HG02852 (cell line): ENCODE results near the gene GNB3.

Source experiments
- ATAC-seq: cut with Tn5 transposase; IDR thresholded peaks from one replicate; pipeline ENCODE4 v1.9.1; 2021; ENCODE audit warnings: mild to moderate bottlenecking, moderate library complexity; ENCODE audit not compliant: unreplicated experiment

GNB3 gene

DNA sequence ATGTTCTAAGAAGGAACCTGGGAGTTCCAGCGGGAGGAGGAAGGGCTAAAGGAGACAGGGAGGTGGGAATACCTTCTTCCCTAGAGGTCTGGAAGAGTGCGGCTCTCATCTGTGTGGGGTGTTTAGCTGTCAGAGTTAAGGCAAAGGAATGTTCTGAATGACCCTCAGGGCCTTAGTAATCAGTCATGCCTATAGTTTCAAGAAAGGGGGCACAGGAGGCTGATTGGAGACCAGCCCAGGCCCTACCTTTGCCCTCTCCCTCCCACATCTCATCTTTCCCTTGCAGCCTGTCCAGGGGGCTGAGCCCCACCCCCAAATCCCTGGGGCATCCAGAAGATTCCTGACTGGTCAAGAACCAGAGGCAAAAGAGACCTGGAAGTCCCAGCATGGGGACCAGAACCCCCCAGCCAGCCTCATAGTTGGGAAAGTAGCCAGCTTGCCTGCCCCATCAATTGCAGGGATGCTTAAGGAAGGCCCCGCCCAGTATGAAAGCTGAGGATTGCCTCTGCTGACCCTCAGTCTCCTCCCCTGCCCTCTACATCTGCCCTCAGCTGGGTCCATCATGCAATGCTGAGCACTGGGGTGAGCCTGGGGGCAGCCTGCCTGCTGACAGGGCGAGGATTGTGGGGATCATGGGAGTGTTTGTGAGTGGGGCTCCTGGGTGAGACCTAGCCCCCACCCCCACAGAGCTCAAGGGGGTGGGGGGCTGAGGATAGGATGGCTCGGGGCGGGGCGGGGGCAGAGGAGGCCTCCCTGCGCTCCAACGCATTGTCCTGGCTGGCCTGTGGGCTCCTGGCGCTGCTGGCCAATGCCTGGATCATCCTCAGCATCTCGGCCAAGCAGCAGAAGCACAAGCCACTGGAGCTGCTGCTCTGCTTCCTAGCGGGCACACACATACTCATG lies 17.3 kb upstream of the GNB3 start:
- ATAC-seq: no peak

DNA sequence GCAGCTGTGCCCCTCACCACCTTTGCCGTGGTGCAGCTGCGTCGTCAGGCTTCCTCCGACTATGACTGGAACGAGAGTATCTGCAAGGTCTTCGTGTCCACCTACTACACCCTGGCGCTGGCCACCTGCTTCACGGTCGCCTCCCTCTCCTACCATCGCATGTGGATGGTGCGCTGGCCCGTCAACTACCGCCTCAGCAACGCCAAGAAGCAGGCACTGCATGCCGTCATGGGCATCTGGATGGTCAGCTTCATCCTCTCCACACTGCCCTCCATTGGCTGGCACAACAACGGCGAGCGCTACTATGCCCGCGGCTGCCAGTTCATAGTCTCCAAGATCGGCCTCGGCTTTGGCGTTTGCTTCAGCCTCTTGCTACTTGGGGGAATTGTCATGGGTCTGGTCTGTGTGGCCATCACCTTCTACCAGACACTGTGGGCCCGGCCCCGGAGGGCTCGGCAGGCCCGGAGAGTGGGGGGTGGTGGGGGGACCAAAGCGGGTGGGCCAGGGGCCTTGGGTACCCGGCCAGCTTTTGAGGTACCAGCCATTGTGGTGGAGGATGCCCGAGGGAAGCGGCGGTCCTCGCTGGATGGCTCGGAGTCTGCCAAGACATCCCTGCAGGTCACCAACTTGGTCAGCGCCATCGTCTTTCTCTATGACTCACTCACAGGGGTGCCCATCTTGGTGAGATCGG lies 16.5 kb upstream of the GNB3 start:
- no peak for ATAC-seq

DNA sequence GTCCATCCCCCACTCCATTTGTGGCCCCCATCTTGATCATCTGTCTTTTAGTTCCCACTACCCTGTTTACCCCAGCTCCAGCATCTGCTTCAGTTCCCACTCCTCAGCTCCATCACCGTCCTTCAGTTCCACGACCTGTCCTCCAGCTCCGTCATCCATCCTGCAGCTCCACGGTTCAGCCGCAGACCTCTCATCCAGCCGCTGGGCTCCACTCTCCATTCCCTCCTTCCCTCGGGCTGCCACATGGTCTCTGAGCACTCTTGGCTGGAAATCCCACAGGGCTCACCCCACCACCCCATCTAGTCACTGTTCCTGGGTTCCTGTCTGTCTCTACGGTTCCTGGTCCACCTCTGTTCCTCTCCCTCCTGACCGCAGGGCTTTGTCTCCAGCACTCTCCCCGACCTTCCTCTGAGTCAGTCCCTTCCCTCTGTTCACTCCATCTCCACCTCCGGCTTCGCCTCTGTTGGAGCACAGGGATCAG lies 15.8 kb upstream of the GNB3 start:
- ATAC-seq: no peak

DNA sequence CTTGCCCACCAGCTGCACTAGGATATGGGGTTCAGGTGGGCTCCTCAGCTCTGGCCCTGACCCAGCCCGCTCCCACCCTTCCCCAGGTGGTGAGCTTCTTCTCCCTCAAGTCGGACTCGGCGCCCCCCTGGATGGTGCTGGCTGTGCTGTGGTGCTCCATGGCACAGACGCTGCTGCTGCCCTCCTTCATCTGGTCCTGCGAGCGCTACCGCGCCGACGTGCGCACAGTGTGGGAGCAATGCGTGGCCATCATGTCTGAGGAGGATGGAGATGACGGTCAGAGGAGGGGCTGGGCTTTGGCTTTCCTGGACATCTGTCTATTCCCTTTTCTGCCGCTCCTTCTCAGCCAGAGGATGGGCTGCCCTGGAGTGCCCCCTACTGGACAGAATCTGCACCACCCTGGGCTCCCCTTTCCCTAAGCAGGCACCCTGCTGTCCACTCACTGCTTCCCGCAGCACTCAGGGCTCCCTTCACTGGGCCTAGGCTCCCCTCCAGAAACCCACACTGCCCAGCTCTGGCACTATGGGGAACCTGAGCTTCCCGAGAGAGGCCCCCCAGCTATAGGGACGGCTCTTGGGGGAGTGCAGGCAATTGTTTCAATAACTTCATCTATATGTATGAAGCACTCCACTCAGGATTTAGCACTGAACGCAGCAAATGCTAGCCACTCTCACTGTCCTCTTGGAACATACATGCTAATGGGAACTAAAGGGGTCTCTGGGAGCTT lies 15.2 kb upstream of the GNB3 start:
- ATAC-seq: no peak

DNA sequence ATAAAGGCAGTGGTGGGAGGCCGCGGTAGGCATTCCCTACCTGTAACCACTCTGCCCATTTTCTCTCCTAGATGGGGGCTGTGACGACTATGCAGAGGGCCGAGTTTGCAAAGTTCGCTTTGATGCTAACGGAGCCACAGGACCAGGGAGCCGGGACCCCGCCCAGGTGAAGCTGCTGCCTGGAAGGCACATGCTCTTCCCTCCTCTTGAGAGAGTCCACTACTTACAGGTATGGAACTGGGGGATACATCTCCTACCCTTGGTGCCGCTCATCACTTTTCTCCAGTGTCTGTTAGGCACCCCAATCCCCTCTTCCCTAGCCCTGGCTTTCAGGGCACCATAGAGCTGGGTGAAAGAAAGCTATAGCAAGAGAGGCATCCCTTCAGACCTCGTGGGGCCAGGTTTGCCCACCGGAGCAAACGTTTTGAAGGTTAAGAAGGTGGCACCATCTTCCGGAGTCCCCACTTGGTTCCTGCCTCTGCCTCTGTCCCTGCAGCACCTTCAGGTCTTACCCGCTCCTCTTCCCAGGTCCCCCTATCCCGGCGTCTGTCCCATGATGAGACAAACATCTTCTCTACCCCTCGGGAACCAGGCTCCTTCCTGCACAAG lies 14.5 kb upstream of the GNB3 start:
- no peak for ATAC-seq

DNA sequence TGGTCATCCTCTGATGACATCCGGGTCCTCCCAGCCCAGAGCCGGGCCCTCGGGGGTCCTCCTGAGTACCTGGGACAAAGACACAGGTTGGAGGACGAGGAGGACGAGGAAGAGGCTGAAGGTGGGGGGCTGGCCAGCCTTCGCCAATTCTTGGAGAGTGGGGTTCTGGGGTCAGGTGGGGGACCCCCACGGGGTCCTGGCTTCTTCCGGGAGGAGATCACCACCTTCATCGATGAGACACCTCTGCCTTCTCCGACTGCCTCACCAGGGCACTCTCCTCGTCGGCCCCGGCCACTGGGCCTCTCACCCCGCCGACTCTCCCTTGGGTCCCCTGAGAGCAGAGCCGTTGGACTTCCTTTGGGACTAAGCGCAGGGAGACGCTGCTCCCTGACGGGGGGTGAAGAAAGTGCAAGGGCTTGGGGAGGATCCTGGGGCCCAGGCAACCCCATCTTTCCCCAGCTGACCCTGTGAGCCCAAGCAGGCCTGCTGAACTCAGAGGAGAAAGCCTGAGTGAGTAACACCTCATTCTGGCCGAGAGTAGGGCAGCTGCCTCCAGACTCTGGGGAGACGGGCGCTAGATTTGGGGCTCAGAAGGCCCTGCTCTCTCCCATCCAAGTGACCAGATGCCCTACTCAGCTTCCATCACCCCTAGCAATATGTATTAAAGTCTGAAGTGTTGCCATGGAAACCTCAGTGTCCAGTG lies 13.8 kb upstream of the GNB3 start:
- no peak for ATAC-seq

DNA sequence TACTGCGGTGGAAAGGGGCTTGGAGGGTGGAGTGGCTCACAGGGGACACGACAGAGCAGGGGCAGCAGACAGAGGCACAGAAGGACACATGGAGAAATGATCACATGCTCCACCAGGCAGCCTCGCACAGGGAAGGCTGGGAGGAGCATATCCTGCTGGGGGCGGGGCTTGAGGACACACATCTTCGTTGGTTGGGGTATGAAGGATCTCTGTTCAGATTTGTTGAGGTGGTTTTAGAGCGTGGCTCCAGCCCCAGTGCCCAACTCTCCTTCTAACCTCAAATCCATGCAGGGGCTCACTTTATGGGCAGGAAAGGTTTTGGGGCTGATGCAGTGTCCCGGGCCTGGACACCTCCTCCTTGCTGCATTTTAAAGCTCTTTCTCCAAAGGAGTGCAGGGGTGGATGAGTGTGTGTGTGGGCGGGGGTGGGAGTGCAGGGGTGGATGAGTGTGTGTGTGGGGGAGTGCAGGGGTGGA lies 13.3 kb upstream of the GNB3 start:
- ATAC-seq: no peak

DNA sequence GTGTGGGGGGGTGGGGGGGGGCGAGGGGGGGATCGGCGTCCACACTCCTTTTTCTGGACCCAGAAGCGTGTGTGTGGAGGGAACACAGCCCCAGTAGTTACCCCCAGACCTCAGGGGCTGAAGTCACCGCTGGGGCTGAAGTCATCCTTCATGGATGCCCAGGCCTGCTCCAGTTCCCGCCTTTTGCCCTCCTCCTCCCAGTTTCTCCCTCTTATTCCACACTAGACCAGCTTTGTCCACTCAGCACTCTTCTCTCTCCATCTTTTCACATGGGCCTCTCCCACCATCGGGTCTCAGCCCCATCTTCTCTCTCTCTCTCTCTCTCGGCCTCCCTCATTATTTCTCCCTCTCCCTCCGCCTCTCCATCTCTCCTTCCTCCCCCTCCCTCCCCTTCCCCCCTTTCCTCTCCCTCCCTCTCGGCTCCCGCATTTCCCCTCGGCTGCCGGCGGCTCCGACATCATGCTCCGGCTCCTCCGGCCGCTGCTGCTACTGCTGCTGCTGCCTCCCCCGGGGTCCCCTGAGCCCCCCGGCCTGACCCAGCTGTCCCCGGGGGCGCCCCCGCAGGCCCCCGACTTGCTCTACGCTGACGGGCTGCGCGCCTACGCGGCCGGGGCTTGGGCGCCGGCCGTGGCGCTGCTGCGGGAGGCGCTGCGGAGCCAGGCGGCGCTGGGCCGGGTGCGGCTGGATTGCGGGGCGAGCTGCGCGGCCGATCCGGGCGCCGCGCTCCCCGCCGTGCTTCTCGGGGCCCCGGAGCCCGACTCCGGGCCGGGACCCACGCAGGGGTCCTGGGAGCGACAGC lies 12.5 kb upstream of the GNB3 start, which contains the start of gene P3H3:
Gene P3H3 (plus strand): TSS at position 426 of the 799 bp plus-strand sequence. CDS start 34 bp downstream, at position 460.
- ATAC-seq: no peak

DNA sequence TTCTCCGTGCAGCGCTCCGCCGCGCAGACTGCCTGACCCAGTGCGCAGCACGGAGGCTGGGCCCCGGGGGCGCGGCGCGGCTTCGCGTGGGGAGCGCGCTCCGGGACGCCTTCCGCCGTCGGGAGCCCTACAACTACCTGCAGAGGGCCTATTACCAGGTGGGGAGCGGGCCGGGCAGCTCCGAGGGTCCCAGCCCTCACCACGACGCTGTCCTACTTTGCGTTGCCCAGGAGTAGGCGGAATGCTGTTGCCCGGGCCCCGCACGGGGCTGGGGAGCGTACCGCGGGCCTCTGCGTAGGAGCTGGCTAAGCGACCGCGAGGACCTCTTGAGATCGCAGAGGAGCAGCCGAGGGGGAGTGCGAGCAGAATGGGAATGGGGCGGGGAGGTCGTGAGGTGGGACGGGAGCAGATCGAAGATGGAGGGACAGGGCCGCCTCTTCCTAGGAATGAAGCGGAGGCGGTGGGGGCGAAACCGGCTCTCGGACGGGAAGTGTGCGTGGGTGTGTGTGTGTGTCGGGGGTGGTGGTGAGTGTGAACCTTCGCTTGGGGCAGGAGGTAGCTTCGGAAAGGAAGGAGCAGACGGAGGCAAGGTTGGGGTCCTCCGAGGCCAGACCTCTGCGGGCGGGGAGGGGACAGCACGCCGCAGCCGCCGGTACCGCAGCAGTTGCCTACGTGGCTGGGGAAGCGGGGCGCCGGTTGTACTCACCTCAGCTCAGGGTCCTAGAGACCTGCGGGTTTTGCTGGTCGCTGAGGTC lies 11.8 kb upstream of the GNB3 start:
- ATAC-seq: no peak

DNA sequence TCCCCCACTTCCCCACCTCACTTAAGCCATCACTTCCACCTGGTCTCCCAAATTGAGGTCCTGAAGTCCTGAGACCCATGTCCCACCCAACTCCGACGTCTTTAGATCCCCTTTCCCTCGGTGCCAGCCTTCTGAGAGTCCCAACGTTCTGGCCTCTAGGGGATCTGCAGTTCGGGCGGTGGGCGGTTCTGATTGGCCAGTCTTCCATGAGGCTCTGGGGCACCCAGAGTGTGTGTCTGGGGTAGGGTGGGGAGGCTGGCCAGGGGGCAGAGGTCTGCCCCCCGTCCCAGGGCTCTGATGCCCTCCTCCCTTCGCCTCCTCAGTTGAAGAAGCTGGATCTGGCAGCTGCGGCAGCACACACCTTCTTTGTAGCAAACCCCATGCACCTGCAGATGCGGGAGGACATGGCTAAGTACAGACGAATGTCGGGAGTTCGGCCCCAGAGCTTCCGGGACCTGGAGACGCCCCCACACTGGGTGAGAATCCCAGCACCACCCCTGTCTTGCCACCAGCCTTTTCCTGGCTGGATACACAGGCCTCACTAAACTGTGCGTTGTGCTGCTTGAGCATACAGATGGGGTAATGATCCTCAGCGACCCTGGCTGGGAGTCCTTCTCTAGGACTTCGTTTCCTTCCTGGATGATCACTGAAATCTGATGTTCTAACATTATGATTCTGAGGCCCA lies 11.0 kb upstream of the GNB3 start:
- no peak for ATAC-seq

DNA sequence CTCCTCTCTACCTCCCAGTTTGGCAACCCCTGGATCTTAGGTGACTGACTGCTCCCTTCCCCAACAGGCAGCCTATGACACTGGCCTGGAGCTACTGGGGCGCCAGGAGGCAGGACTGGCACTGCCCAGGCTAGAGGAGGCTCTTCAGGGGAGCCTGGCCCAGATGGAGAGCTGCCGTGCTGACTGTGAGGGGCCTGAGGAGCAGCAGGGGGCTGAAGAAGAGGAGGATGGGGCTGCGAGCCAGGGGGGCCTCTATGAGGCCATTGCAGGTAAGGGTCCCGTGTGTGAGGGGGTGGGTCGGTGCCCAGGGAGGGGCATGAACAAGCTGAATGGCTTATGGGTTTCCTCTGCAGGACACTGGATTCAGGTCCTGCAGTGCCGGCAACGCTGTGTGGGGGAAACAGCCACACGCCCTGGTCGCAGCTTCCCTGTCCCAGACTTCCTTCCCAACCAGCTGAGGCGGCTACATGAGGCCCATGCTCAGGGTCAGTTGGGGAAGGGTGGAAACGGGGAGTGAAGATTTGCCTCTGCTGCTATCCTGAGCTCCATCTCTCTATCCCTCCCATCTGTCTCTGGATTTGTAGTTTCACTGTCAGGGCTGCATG lies 10.3 kb upstream of the GNB3 start:
- ATAC-seq: no peak

DNA sequence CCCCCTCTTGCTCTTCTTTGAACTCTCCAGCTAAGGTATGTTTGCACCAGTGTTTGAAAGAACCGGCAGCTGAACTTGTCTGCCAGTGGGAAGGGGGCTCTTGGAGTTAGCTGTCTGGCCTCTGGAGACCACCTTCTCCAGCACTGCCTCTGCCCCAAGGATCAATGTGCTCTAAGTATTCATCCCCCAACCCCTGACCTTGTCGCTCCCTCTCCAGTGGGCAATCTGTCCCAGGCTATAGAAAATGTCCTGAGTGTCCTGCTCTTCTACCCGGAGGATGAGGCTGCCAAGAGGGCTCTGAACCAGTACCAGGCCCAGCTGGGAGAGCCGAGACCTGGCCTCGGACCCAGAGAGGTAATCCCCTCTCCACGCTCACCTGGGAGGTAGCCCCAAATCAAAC lies 9.7 kb upstream of the GNB3 start:
- no peak for ATAC-seq

DNA sequence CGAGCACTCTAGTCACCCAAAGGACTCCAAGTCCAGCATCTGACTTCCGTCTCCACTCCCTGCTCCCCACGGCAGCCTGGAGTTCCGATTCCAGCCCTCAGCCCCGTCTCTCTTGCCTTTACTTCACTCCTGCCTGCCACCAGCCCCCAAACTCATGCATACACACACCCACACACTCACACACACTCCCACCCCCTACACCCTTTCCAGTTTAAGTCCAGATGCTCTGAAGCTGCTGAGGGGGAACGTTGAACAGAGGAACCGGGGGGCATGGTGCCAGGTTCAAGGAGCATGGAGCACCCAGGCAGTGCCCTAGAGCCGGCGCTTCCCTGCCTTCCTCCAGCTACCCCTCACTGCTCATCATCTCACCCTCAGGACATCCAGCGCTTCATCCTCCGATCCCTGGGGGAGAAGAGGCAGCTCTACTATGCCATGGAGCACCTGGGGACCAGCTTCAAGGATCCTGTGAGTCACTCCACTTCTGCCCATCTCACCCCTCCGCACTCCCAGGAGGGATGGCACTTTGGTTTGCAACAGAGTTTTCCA lies 9.2 kb upstream of the GNB3 start:
- ATAC-seq: no peak

DNA sequence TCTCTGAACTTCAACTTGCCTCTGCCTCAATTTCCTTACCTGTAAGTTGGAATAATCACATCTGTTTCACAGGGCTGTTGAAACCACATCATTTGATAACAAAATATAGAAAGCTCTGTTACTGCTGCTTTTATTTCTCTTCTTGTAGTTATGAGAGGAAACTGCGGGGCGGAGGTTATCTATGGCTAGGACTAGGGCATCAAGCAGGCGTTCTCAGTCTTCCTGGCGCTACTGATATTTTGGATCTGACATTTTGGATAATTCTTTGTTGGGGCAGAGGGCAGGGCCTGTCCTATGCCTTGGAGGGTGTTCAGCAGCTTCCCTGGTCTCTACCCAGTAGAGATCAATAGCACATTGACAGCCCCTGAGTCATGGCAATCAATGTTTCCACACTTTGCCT lies 8.6 kb upstream of the GNB3 start:
- ATAC-seq: no peak

DNA sequence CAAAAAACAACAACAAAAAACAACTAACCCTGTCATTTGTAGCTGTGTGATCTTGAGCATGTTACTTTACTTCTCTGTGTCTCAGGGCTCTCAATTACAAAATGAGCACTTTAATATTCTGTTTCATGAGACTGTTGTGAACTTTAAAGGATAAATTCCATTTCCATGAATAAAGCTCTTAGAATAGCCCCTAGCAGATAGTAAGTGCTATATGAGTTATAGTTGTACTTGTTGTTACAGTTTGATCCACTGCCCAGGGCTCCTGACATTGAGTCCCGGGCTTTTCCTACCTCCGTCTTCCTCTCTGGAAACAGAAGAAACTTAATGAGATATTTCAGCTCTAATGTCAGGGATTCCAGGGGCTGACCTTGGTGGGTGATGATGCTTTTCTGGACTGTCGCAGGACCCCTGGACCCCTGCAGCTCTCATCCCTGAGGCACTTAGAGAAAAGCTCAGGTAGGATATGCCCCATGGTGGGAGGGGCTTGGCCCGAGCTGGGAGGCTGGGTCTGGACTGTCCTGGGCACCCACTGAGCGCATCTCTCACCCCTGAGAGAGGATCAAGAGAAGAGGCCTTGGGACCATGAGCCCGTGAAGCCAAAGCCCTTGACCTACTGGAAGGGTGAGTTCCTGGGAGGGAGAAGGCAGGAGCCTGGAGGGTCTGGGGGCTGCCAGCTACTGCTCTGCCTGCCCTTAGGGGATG lies 7.4 kb upstream of the GNB3 start:
- no peak for ATAC-seq

DNA sequence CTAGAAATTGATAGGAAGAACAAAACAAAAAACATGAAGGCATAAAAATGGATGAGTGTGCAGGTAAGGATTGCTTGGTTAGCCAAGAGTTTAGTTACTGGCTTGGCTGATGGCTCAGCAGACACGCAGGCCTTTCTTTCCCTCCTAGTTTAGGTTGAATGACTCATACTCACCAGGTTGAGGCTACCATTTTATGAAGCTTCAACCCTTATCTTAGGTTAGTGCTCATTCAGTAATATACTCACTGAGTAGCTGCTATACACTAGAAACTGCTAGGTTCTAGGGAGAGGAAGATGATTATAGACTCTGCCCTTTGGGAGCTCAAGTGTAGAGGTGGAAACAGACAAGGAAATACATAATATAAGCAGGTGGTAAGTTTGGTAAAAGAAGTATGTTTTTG lies 6.5 kb upstream of the GNB3 start:
- ATAC-seq: no peak

DNA sequence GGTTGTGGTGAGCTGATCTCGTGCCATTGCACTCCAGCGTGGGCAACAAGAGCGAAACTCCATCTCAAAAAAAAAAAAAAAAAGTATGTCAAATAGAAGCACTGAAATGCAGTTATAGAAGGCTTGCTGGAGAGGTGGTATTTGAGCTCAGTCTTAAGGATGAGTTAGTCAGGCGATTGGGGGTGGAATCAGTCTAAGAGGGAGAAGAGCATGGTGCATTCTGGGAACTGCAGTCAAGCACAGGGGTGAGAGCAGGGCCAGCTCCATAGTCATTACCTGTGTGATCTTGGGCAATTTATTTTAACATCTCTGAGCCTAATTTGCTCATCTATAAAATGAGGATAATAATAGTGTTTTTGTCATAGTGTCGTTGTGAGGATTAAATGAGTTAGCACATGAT lies 5.9 kb upstream of the GNB3 start:
- no peak for ATAC-seq
